ENCODE results near the gene ATP11A. TPM values are rescaled to one million over a fixed set of nuclear protein-coding genes. Genes with fewer than 3 reads are reported as not detected.

Gene ATP11A
- total and polyA plus RNA-seq, 7 donors: 0.69 to 22.9 (median 9.6) TPM

- peaks cover 0 to 29% (median 11%) of the 10 kb centered on the region in 3 donors for H3K27me3 ChIP-seq
- H3K4me3 ChIP-seq: no peak overlapping the region
- TF ChIP-seq CTCF (IDR thresholded peaks at IDR 0.05) (no peak), EP300 (IDR thresholded peaks at IDR 0.05) (no peak), POLR2AphosphoS5 (IDR thresholded peaks at IDR 0.05) (no peak), POLR2A (IDR thresholded peaks at IDR 0.05) (no peak)
- WGBS, 2 donors: 67 to 80% methylated on average over 4 of the region's 4 CpGs
- intact Hi-C loops (cut with DNase I): no loop called here
- no peaks in the 10 kb centered on the region for H3K4me1 ChIP-seq
- H3K27ac ChIP-seq: no peak overlapping the region
- DNase-seq: no peak
- H3K9me3 ChIP-seq: no peaks in the 10 kb centered on the region
- H3K36me3 ChIP-seq: no peaks in the 10 kb centered on the region
Measured at GRCh38 chr13:112910016-112910415, 220.2 kb downstream of the ATP11A start.

GRCh38 chr13:112910616-112911280 is 220.9 kb downstream of the ATP11A start:
- Histone ChIP-seq H3K4me3 (no peak overlapping the region), H3K27me3 (peaks cover 0 to 29% (median 11%) of the 10 kb centered on the region in 3 donors), H3K27ac (no peak overlapping the region), H3K4me1 (no peaks in the 10 kb centered on the region), H3K9me3 (no peaks in the 10 kb centered on the region), H3K36me3 (no peaks in the 10 kb centered on the region)
- peak; percentile 34 for DNase-seq
- WGBS, 2 donors: 85 to 90% methylated on average over 27 of the region's 27 CpGs
- TF ChIP-seq EP300 (IDR thresholded peaks at IDR 0.05) (no peak), POLR2A (IDR thresholded peaks at IDR 0.05) (no peak), CTCF (IDR thresholded peaks at IDR 0.05) (no peak), POLR2AphosphoS5 (IDR thresholded peaks at IDR 0.05) (no peak)
- intact Hi-C loops (cut with DNase I): no loop called here

GRCh38 chr13:112911285-112911701 is 221.5 kb downstream of the ATP11A start:
- no peaks in the 10 kb centered on the region for H3K9me3 ChIP-seq
- intact Hi-C loops (cut with DNase I): no loop called here
- TF ChIP-seq POLR2AphosphoS5 (IDR thresholded peaks at IDR 0.05): no peak
- TF ChIP-seq EP300 (IDR thresholded peaks at IDR 0.05): no peak
- no peak for TF ChIP-seq CTCF (IDR thresholded peaks at IDR 0.05)
- no peak overlapping the region for H3K27ac ChIP-seq
- no peak overlapping the region for H3K4me3 ChIP-seq
- WGBS, 2 donors: 97 to 98% methylated on average over 24 of the region's 24 CpGs
- H3K36me3 ChIP-seq: no peaks in the 10 kb centered on the region
- H3K27me3 ChIP-seq: peaks cover 0 to 29% (median 11%) of the 10 kb centered on the region in 3 donors
- DNase-seq: peak; percentile 49
- H3K4me1 ChIP-seq: no peaks in the 10 kb centered on the region

- no peak for DNase-seq
- no peak overlapping the region for H3K27ac ChIP-seq
Measured at GRCh38 chr13:112911883-112912282, 222.0 kb downstream of the ATP11A start.

More at GRCh38 chr13:112911883-112912282, 222.0 kb downstream of the ATP11A start:
- 67 to 82% methylated on average over 6 of the region's 6 CpGs for WGBS, 2 donors
- Histone ChIP-seq H3K36me3 (no peaks in the 10 kb centered on the region), H3K4me3 (no peak overlapping the region), H3K27me3 (peaks cover 0 to 33% (median 11%) of the 10 kb centered on the region in 3 donors), H3K9me3 (no peaks in the 10 kb centered on the region), H3K4me1 (no peaks in the 10 kb centered on the region)
- TF ChIP-seq CTCF (IDR thresholded peaks at IDR 0.05) (no peak), EP300 (IDR thresholded peaks at IDR 0.05) (no peak), POLR2A (IDR thresholded peaks at IDR 0.05) (no peak), POLR2AphosphoS5 (IDR thresholded peaks at IDR 0.05) (no peak)
- intact Hi-C loops (cut with DNase I): no loop called here

Data from sigmoid colon (tissue), 7 donors.